Fibroblast of mammary gland (primary cell): ENCODE data around the gene C11orf65.
"Not testable (repeated sequence)": the region's sequence is repeated elsewhere in the genome, so short reads cannot be mapped to it uniquely, and the experiment has no call there.

ENCODE experiments used
- DNase-seq: peaks from one replicate; pipeline ENCODE4 v3.0.0-alpha.2; 2010; ENCODE audit warnings: low read depth
- H3K4me3 ChIP-seq: 2 replicates; pipeline ENCODE4 v1.5.1; 2011; ENCODE audit warnings: low read depth, mild to moderate bottlenecking, low read length, moderate library complexity; ENCODE audit not compliant: control insufficient read depth
- CTCF ChIP-seq: conservative IDR thresholded peaks from 2 replicates; pipeline ENCODE4 v1.5.1; 2011; ENCODE audit warnings: low read depth, low read length, inconsistent platforms; ENCODE audit not compliant: control insufficient read depth, insufficient read depth

The C11orf65 gene

DNA sequence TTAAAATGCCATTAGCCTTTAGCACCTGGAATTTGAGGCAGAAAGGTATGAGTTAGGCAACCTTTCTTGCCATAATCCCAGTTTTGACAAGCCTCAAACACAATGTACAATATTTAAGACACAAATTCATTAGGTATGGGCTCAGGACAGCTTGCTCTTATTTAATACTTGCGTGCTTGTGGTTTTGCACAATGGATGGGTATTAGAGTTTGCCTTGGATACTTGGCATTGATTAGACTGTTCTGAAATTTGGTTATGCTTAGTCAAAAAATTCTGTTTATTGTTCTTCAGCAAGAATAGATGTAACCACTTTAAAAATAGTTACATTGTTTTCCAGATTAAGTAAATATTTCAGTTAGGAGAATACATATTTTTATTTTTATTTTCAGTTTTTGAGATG is 5.4 kb upstream of the C11orf65 start:
- H3K4me3 ChIP-seq: no peak overlapping the region
- no peak for TF ChIP-seq CTCF

GRCh38 chr11:108468478-108468864 is 1.1 kb upstream of the C11orf65 start:
- no peak for TF ChIP-seq CTCF
- no peak for DNase-seq
- H3K4me3 ChIP-seq: no peak overlapping the region

More for the DNA sequence above, 5.4 kb upstream of the C11orf65 start:
- no peak for DNase-seq

DNA sequence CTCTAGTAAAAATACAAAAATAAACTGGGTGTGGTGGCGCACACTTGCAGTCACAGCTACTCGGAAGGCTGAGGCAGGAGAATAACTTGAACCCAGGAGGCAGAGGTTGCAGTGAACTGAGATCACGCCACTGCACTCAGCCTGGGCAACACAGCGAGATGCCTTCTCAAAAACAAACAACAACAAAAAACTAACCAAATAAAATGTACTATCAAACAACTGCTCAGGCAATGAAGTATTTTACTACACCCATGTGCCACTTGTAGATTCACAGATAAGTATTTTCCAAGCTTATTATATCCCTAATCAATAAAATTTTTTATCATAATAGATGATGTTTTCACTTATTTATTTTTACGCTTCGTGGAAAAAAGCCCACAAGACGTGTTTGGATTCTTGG is 924 bp downstream of the C11orf65 start:
- peak overlapping the region; percentile 96 for H3K4me3 ChIP-seq
- no peak for DNase-seq

GRCh38 chr11:108453207-108453835 is 14.0 kb downstream of the C11orf65 start:
- no peak for DNase-seq
- no peak for TF ChIP-seq CTCF

More for the DNA sequence above, 924 bp downstream of the C11orf65 start:
- no peak for TF ChIP-seq CTCF

GRCh38 chr11:108441445-108441844 is 25.9 kb downstream of the C11orf65 start:
- DNase-seq, H3K4me3 ChIP-seq: not testable (repeated sequence)

More at GRCh38 chr11:108453207-108453835, 14.0 kb downstream of the C11orf65 start:
- no peak overlapping the region for H3K4me3 ChIP-seq

- no peak overlapping the region for H3K4me3 ChIP-seq
- no peak for DNase-seq
- no peak for TF ChIP-seq CTCF
Measured at GRCh38 chr11:108436594-108436993, 30.7 kb downstream of the C11orf65 start.

GRCh38 chr11:108435066-108435465 is 32.3 kb downstream of the C11orf65 start:
- DNase-seq: no peak
- no peak overlapping the region for H3K4me3 ChIP-seq
- no peak for TF ChIP-seq CTCF
